Vagina (tissue), 2 donors: ENCODE results near the gene OXNAD1.

ENCODE experiments used
- CTCF ChIP-seq, 3 experiments: fragments of 450-650 bp in 2 of 3; fragments of 200-600 bp in 1 of 3; sonication (generic) in 1 of 3; IDR thresholded peaks; one replicate each; pipeline ENCODE4 v1.5.1; 2017 to 2019; ENCODE audit warnings: antibody characterized with exemption in 3 of 3, mild to moderate bottlenecking in 2 of 3, moderate library complexity in 2 of 3
- POLR2A ChIP-seq, 2 donors: fragments of 450-650 bp; IDR thresholded peaks; one replicate each; pipeline ENCODE4 v1.6.1; 2017; ENCODE audit warnings: antibody characterized with exemption in 2 of 2, mild to moderate bottlenecking in 2 of 2, moderate library complexity in 2 of 2

GRCh38 chr3:16242177-16242576 is 22.8 kb upstream of the OXNAD1 start:
- TF ChIP-seq POLR2A (IDR thresholded peaks at IDR 0.05) (no peak), CTCF (IDR thresholded peaks at IDR 0.05) (no peak)
